Activated naive CD4-positive, alpha-beta T cell treated with anti-CD3 and anti-CD28 coated beads, Interleukin-2, amount 10 ng/mL, durations not matched to agents 5 hours and 36 hours (primary cell): ENCODE measurements around the gene RMRP. TPM values are rescaled to one million over a fixed set of nuclear protein-coding genes. Genes with fewer than 3 reads are reported as not detected.

ENCODE experiments used
- microRNA-seq: library from miRNA; unstranded; fragments of <30 nt; microRNA quantifications from one replicate; pipeline ENCODE4 v1.2.0, GENCODE V29; 2022; ENCODE audit warnings: borderline microRNAs expressed, borderline replicate concordance
- total RNA-seq, 2 experiments: library from RNA; stranded (reverse); gene quantifications; one replicate each; pipeline ENCODE4 v1.2.3, GENCODE V29; 2021

Gene RMRP
- over 10,000 TPM in 1 of 2 experiments, 1,000 to 10,000 TPM in 1; 9,431 to 11,936 TPM for total RNA-seq

GRCh38 chr9:35657546-35658136 is at the start of gene RMRP:
Gene RMRP (minus strand): TSS chr9:35658019.

GRCh38 chr9:35689542-35690293 is 31.9 kb upstream of the RMRP start, which contains the start of gene TPM2:
Gene TPM2 (minus strand): TSS chr9:35689925. CDS start chr9:35689817, 108 bp downstream.

GRCh38 chr9:35673132-35674024 is 15.6 kb upstream of the RMRP start, which contains the start of gene CA9:
Gene CA9 (plus strand): TSS chr9:35673928. CDS start chr9:35673960, 32 bp downstream.

GRCh38 chr9:35664531-35665470 is 7.0 kb upstream of the RMRP start, which contains the start of gene ARHGEF39:
Gene ARHGEF39 (minus strand): TSS chr9:35665195. CDS start chr9:35665169, 26 bp downstream.

GRCh38 chr9:35658137-35658967 is 533 bp upstream of the RMRP start, which contains the start of gene CCDC107:
Gene CCDC107 (plus strand): TSS chr9:35658292. CDS start chr9:35658380, 88 bp downstream.

GRCh38 chr9:35650341-35651158 is 7.3 kb downstream of the RMRP start, which contains the start of gene SIT1:
Gene SIT1 (minus strand): TSS chr9:35650931. CDS start chr9:35650853, 78 bp downstream.

GRCh38 chr9:35618325-35618727 is 39.5 kb downstream of the RMRP start, which contains the start of gene CD72:
Gene CD72 (minus strand): TSS chr9:35618413. CDS start chr9:35618303, 110 bp downstream.

Small RNA genes lying within 50 kb of the gene (microRNA-seq; reads per million reads assigned to microRNA genes)
- 0.63 reads per million for gene MIR4667

Other genes starting within 250 kb of the RMRP start
- 1 to 10 TPM; 2.6 to 3.2 TPM for gene RUSC2, start 167.9 kb downstream of the RMRP start, total RNA-seq
- 10 to 100 TPM; 33.8 to 35.3 TPM for gene TESK1, start 52.8 kb downstream of the RMRP start, total RNA-seq
- gene CD72, start 39.6 kb downstream of the RMRP start, total RNA-seq, result 1 to 10 TPM; 6.1 to 6.7 TPM
- gene SIT1, start 7.1 kb downstream of the RMRP start, total RNA-seq, result 100 to 1,000 TPM; 191 to 193 TPM
- gene CCDC107, start 273 bp upstream of the RMRP start, total RNA-seq, result 10 to 100 TPM; 34.3 to 37.9 TPM
- 10 to 100 TPM; 13.8 to 14.5 TPM for gene ARHGEF39, start 7.2 kb upstream of the RMRP start, total RNA-seq
- under 1 TPM in 1 of 2 experiments, not detected in 1; 0.24 TPM for gene CA9, start 15.9 kb upstream of the RMRP start, total RNA-seq
- 10 to 100 TPM; 14.9 to 17.2 TPM for gene TPM2, start 31.9 kb upstream of the RMRP start, total RNA-seq
- gene TLN1, start 74.2 kb upstream of the RMRP start, total RNA-seq, result 100 to 1,000 TPM; 332 to 348 TPM
- gene CREB3, start 74.6 kb upstream of the RMRP start, total RNA-seq, result 10 to 100 TPM; 17.9 to 18.1 TPM
- 10 to 100 TPM; 53.8 to 55.3 TPM for gene GBA2, start 91.2 kb upstream of the RMRP start, total RNA-seq
- 10 to 100 TPM; 28.1 to 28.8 TPM for gene RGP1, start 91.3 kb upstream of the RMRP start, total RNA-seq
- gene MSMP, start 96.3 kb upstream of the RMRP start, total RNA-seq, result not detected
- 10 to 100 TPM in 1 of 2 experiments, 1 to 10 TPM in 1; 8.6 to 10.5 TPM for gene NPR2, start 133.6 kb upstream of the RMRP start, total RNA-seq
- 1 to 10 TPM; 1.3 to 1.8 TPM for gene SPAG8, start 154.2 kb upstream of the RMRP start, total RNA-seq
- gene HINT2, start 157.0 kb upstream of the RMRP start, total RNA-seq, result 10 to 100 TPM; 59.6 to 61.1 TPM
- not detected for gene FAM221B, start 170.7 kb upstream of the RMRP start, total RNA-seq
- gene TMEM8B, start 171.2 kb upstream of the RMRP start, total RNA-seq, result 1 to 10 TPM; 2.7 to 3.0 TPM
- gene OR13J1, start 212.4 kb upstream of the RMRP start, total RNA-seq, result not detected
- gene HRCT1, start 248.2 kb upstream of the RMRP start, total RNA-seq, result not detected